ENCODE results near the gene FREY1.

FREY1 gene

DNA sequence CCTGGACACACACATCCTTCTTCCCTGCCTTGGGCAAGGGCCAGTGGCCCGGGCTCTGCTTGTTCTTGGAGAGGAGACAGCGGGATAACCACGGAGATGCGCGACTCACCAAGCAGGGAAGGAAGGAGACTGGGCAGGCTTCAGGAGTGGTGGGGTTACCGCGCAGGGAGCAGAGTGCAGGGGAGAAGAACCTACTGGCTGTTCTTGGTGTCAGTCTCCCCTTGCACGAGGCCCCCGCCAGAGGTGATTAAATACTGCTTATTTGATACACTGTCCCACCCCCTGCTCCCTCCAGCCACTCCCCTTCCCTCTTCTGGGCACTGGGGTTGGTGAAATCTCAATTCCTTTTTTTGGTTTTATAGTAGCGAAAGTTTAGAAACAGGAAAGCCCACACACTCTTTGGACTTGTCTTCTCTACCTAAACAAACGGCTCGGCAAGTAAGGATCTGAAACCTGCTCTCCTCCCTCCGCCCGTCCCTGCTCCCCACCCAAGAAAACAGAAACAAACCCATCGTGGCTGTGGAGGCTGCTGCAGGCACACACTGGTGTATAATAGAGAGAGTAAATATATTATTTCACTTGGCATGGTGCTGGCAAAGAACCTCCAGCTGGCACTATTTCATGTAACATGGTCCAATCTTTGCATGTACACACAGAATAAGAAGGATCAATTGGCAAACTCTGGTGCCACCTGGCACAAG is 26.2 kb upstream of the FREY1 start:
- Mint-ChIP-seq H3K27ac (no peak overlapping the region), H3K36me3 (peaks cover 10% of the 10 kb centered on the region), H3K9me3 (no peaks in the 10 kb centered on the region), H3K4me3 (no peak overlapping the region), H3K27me3 (no peaks in the 10 kb centered on the region), H3K4me1 (peaks cover 30% of the 10 kb centered on the region)
- CTCF ChIA-PET: no interaction called here
- DNase-seq: no peak

DNA sequence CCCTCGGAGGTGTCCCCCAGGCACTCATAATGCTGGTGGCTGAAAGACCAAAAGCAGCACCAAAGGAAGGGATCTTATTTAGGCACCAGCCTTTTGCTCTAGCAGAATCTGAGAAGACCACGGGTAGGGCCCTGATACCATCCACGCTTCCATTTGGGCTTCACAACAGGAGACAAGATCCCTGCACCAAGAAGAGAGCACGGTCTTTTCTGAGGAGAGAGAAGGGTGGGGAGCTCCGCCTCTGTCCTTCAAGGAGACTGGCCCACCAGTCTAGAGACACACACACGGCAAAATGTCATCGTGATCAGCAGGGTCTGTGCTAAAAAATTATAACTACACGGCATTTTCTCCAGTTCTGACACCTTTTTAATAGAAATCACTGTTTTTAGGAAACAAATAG is 25.1 kb upstream of the FREY1 start:
- no peaks in the 10 kb centered on the region for H3K9me3 Mint-ChIP-seq
- no peaks in the 10 kb centered on the region for H3K27me3 Mint-ChIP-seq
- H3K4me3 Mint-ChIP-seq: no peak overlapping the region
- no peak for DNase-seq
- no peak overlapping the region for H3K27ac Mint-ChIP-seq
- peaks cover 9% of the 10 kb centered on the region for H3K36me3 Mint-ChIP-seq
- peaks cover 34% of the 10 kb centered on the region for H3K4me1 Mint-ChIP-seq
- CTCF ChIA-PET: interaction anchor here (1.9 kb wide), 1 partner anchor 33 kb away, joined by 5 read pairs; no protein-coding TSS in a partner anchor

DNA sequence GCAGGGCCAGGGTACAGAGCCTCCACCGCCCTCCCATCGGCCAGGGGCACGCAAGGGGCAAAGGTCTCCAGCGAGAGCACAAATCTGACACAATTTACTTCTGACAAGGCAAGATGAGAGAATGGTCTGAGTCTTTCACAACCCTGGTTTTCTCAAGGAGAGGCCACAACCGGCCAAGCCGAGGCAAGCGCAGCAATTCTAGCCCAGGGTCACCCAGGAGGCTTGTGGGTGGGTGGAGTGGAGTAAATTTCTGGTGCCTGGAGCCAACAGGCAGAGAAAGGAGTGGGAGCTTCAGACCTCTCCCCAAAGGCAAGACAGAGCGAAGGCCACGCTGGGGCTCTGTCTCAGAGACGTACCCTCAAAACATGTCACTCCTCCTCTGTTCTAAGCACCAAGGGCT is 24.7 kb upstream of the FREY1 start:
- H3K36me3 Mint-ChIP-seq: peaks cover 8% of the 10 kb centered on the region
- peaks cover 37% of the 10 kb centered on the region for H3K4me1 Mint-ChIP-seq
- no peak for DNase-seq
- H3K27me3 Mint-ChIP-seq: peaks cover under 1% of the 10 kb centered on the region
- CTCF ChIA-PET: interaction anchor here (1.9 kb wide), 1 partner anchor 33 kb away, joined by 5 read pairs; no protein-coding TSS in a partner anchor
- peak overlapping the region; percentile 93 for H3K27ac Mint-ChIP-seq
- no peaks in the 10 kb centered on the region for H3K9me3 Mint-ChIP-seq
- H3K4me3 Mint-ChIP-seq: no peak overlapping the region

DNA sequence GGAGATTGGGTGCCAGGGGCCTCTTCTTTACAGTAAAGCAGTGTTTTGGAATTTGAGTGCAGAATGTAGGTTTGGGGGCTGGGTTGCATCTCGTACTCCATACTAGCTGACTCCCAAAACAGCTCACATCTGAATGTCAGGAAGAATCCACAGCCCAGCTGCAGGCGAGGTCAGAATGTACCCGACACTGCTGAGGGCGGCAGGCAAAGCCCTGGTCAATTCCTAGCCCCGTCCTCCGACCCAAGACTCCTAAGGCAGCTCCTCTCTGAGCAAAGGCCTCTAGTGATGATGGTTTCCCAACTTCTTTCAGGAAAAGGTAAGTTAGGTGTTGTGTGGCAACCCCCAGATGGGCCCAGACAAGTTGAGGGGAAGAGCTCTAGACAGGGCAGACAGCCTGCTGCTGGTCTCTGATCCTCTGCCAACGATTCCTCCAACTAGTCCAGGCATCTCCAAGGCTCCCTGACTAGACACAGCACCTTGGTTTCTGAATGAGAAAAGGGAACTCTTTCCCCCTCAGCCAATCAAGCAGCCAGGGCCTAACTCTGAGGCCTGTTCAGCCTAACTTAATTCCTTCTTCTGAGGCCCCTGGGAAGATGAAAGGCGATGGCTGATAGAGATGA is 24.0 kb upstream of the FREY1 start:
- CTCF ChIA-PET: interaction anchor here (1.1 to 1.9 kb wide), 2 partner anchors 14 to 34 kb away, joined by 4 to 5 read pairs; partner anchors contain the start of gene PEX16
- Mint-ChIP-seq H3K9me3 (no peaks in the 10 kb centered on the region), H3K36me3 (peaks cover 7% of the 10 kb centered on the region), H3K27me3 (peaks cover 7% of the 10 kb centered on the region), H3K4me1 (peaks cover 37% of the 10 kb centered on the region), H3K27ac (peak overlapping the region; percentile 93), H3K4me3 (no peak overlapping the region)
- no peak for DNase-seq

DNA sequence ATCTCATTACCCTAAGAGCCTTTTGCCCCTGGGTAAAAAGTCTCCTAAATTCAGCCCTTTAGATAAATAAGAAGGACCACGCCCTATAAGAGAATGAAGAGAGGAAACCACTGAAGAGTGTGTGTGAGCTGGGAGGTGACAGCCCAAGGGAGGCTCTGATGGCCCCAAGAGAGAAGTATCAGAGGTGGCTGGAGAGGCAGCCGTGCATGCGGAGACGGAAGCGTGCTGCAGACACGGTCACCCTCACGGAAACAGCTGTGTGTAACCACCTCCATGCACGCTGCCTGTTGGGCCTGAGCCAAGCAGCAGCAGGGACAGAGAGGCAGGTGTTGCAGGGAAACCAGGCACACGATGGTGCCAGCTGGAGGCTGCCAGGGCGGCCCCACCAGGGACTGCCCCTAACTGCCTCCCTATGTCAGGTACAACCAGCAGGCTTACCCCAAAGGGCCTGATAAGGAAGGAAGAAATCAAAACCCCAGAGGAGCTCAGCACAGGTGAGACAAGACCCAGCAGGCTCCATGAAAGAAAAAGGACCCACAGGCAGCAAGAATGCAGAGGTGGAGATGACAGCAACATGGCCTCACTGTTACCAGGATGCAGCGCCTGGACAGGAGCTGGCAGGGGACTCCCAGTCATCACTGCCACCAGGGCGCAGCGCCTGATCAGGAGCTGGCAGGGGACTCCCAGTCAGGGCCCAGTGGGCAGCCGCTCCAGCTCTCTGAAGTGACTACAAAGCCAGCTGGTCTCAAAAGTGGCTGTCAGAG is 23.1 kb upstream of the FREY1 start:
- peak overlapping the region; percentile 93 for H3K27ac Mint-ChIP-seq
- no peaks in the 10 kb centered on the region for H3K9me3 Mint-ChIP-seq
- CTCF ChIA-PET: interaction anchor here (1.1 to 1.9 kb wide), 2 partner anchors 13 to 35 kb away, joined by 4 to 5 read pairs; partner anchors contain the start of gene PEX16
- peak overlapping the region; percentile 52 for H3K4me3 Mint-ChIP-seq
- H3K4me1 Mint-ChIP-seq: peaks cover 37% of the 10 kb centered on the region
- H3K36me3 Mint-ChIP-seq: peaks cover 7% of the 10 kb centered on the region
- peaks cover 16% of the 10 kb centered on the region for H3K27me3 Mint-ChIP-seq
- peak; percentile 59 for DNase-seq

DNA sequence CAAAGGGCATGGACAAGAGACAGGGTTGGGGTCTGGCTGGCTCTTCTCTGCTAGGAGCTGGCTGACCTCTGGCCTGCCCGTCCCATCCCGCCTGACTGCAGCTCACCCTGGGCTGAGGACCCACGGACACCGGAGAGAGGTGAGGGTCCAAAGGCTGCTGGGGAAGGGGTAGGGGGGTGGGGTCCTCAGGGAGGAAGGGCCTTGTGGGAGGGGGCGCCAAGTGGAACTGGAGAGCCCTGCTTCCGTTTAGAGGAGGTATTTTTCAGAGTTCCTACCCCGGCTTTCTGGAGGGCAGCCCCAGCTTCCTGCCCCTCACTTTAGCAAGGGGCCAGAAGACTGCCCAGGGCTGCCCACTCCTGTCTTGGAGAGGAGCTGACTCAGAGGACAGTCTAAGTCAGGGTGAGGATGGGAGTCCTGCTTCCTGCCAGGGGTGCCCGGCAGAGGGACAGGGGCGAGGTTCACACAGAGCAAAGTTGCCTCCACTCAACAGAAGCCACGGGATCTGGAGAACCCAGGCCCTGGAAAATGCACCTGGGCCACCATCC is 22.5 kb upstream of the FREY1 start:
- Mint-ChIP-seq H3K4me3 (peak overlapping the region; percentile 52), H3K36me3 (peaks cover 7% of the 10 kb centered on the region), H3K9me3 (no peaks in the 10 kb centered on the region), H3K27me3 (peaks cover 22% of the 10 kb centered on the region), H3K4me1 (peaks cover 37% of the 10 kb centered on the region), H3K27ac (peak overlapping the region; percentile 93)
- DNase-seq: no peak
- CTCF ChIA-PET: no interaction called here

DNA sequence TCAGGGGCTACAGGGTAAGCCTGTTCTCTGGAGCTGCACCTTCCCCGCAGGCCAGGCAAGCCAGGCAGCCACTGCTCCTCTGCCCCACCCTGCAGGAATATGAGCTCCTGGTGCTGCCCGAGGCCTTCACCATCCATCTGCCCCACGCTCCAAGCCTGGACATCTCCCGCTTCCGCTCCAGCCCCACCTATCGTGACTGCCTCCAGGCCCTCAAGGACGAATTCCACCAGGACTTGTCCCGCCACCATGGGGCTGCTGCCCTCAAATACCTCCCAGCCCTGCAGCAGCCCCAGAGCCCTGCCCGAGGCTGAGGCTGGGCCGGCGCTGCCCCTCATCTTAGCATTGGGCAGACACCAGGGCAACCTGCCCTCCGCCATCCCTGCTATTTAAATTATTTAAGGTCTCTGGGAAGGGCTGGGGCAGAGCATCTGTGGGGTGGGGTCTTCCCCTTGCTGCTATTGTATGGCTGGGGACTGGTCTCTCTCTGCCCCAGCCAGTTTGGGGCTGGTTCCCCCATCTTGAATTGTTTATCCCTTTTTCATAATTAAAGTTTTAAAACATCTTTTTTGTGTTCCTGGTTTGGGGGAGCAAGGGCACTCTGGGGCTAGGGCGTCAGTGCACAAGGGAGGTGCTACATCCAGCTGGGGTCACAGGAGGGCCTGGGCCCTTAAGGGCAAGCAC is 21.6 kb upstream of the FREY1 start:
- Mint-ChIP-seq H3K36me3 (peaks cover 5% of the 10 kb centered on the region), H3K27me3 (peaks cover 31% of the 10 kb centered on the region), H3K9me3 (no peaks in the 10 kb centered on the region), H3K27ac (peak overlapping the region; percentile 28), H3K4me1 (peaks cover 42% of the 10 kb centered on the region), H3K4me3 (no peak overlapping the region)
- no peak for DNase-seq
- CTCF ChIA-PET: no interaction called here

DNA sequence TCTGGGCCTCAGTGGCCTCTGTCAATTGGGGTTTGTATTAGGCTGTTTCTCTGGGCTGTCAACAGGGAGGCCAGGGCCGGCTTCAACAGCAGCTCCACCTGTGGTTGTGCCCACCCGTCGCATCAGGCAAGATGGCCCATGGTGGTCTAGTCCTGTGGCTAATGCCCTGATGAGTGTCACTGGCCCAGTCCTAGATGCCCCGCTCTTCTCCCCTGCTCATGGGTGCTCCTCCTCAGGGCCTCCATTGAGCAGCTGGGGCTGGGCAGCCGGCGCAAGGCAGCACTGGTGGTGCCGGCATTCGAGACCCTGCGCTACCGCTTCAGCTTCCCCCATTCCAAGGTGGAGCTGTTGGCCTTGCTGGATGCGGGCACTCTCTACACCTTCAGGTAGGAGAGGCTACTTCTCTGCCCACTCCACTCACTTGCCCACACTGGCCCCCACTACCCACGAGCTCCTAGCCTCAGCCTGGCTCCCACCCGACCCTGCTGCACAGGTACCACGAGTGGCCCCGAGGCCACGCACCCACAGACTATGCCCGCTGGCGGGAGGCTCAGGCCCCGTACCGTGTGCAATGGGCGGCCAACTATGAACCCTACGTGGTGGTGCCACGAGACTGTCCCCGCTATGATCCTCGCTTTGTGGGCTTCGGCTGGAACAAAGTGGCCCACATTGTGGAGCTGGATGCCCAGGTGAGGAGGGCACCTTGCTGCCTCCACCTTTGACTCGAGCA is 20.8 kb upstream of the FREY1 start:
- Mint-ChIP-seq H3K4me1 (peaks cover 47% of the 10 kb centered on the region), H3K4me3 (no peak overlapping the region), H3K27ac (peak overlapping the region; percentile 28), H3K27me3 (peaks cover 39% of the 10 kb centered on the region), H3K36me3 (peaks cover 3% of the 10 kb centered on the region), H3K9me3 (no peaks in the 10 kb centered on the region)
- CTCF ChIA-PET: no interaction called here
- no peak for DNase-seq

DNA sequence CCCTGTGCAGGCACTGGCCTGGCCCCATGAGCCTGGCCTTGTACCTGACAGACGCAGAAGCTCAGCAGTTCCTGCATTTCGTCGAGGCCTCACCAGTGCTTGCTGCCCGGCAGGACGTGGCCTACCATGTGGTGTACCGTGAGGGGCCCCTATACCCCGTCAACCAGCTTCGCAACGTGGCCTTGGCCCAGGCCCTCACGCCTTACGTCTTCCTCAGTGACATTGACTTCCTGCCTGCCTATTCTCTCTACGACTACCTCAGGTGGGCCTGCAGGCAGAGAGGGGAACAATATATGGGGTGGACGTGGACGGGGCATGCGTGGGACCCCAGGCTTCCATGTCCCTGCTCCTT is 20.2 kb upstream of the FREY1 start:
- DNase-seq: no peak
- no peak overlapping the region for H3K27ac Mint-ChIP-seq

DNA sequence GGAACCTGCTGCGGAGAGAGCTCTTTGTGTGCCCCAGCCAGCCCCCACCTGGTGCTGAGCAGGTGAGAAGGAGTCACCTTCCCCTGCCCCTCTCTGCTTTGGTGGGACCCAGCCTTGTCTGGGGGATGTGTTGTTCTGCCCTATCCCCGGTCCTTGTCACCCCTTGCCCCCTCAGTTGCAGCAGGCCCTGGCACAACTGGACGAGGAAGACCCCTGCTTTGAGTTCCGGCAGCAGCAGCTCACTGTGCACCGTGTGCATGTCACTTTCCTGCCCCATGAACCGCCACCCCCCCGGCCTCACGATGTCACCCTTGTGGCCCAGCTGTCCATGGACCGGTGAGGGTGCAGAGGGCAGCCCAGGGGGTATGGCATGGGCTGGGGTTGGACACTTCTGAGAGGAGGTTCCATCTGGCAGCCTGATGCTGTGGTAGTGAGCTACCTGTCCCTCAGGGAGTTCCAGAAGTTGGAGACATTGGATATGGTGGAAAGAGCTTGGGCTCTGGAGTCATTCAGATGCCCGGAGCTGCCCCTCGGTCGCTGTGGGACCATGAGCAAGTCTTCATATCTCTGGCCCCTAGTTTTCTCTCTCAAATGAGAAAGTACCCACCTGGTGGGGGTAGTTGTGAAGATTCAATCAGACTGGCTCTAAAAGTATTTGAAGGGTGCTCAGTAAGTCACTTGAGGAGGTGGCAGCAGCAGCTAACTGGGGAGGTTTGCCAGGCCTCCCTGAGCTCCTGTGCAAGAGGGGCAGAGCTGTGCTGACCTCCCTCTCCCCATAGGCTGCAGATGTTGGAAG is 19.7 kb upstream of the FREY1 start:
- Mint-ChIP-seq H3K9me3 (no peaks in the 10 kb centered on the region), H3K4me1 (peaks cover 46% of the 10 kb centered on the region), H3K36me3 (peaks cover 3% of the 10 kb centered on the region), H3K4me3 (no peak overlapping the region), H3K27me3 (peaks cover 43% of the 10 kb centered on the region), H3K27ac (no peak overlapping the region)
- CTCF ChIA-PET: no interaction called here
- DNase-seq: no peak

More for the DNA sequence above, 20.2 kb upstream of the FREY1 start:
- Mint-ChIP-seq H3K9me3 (no peaks in the 10 kb centered on the region), H3K4me1 (peaks cover 47% of the 10 kb centered on the region), H3K27me3 (peaks cover 39% of the 10 kb centered on the region), H3K4me3 (no peak overlapping the region), H3K36me3 (peaks cover 3% of the 10 kb centered on the region)
- CTCF ChIA-PET: no interaction called here

DNA sequence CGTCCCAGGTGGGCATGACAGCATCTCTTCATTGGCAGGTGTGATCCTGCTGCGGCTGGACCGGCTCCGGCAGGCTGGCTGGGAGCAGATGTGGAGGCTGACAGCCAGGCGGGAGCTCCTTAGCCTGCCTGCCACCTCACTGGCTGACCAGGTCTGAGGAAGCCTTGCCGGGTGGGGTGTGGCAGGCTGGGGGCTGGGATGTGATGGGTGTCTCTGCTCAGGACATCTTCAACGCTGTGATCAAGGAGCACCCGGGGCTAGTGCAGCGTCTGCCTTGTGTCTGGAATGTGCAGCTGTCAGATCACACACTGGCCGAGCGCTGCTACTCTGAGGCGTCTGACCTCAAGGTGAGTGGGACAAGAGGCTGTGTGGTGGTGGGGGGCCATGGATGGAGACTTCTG is 18.9 kb upstream of the FREY1 start:
- Mint-ChIP-seq H3K9me3 (no peaks in the 10 kb centered on the region), H3K27me3 (peaks cover 50% of the 10 kb centered on the region), H3K4me1 (peaks cover 43% of the 10 kb centered on the region), H3K4me3 (no peak overlapping the region), H3K36me3 (peaks cover 2% of the 10 kb centered on the region), H3K27ac (no peak overlapping the region)
- DNase-seq: no peak
- CTCF ChIA-PET: no interaction called here

DNA sequence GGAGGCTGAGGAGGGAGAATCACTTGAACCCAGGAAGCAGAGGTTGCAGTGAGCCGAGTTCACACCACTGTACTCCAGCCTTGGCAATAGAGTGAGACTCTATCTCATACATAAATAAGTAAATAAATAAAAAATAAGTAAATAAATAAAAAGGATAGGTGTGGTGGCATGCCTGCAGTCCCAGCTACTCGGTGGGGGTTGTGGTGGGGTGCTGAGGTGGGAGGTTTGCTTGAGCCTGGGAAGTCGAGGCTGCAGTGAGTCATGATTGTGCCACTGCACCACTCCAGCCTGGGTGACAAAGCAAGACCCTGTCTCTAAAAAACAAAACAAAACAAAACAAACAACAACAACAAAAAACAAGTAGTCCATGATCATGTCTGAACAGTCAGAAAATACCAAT is 18.5 kb upstream of the FREY1 start:
- CTCF ChIA-PET: no interaction called here
- Mint-ChIP-seq H3K9me3 (no peaks in the 10 kb centered on the region), H3K27me3 (peaks cover 55% of the 10 kb centered on the region), H3K27ac (no peak overlapping the region), H3K4me3 (no peak overlapping the region), H3K36me3 (peaks cover 2% of the 10 kb centered on the region), H3K4me1 (peaks cover 38% of the 10 kb centered on the region)
- DNase-seq: no peak

DNA sequence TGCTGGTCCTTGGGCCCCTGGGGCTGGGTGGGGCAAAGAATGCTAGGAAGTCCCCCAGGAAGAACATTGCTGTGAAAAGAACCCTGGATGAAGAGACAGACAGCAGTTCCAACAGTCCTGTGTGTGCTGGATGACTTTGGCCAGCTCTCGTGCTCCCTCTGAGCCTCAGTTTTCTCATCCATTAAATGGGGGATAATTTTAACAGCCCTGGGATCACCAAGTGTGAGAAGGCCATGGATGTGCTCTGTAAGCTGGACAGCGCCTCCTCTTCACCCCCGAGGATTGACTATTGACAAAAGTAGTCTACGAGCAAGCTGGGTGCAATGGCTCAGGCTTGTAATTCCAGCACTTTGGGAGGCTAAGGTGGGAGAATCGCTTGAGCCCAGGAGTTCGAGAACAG is 17.9 kb upstream of the FREY1 start:
- CTCF ChIA-PET: no interaction called here
- H3K4me1 Mint-ChIP-seq: peaks cover 38% of the 10 kb centered on the region
- H3K4me3 Mint-ChIP-seq: no peak overlapping the region
- H3K9me3 Mint-ChIP-seq: no peaks in the 10 kb centered on the region
- no peak for DNase-seq
- H3K27ac Mint-ChIP-seq: no peak overlapping the region
- H3K36me3 Mint-ChIP-seq: peaks cover 2% of the 10 kb centered on the region
- H3K27me3 Mint-ChIP-seq: peaks cover 61% of the 10 kb centered on the region
